Neural cell (in vitro differentiated cells): Measurements from ENCODE around the gene CLVS2. TPM values are rescaled to one million over a fixed set of nuclear protein-coding genes. Genes with fewer than 3 reads are reported as not detected.

ENCODE experiments used
- H2AFZ ChIP-seq: fragments of 200-600, 300-800 bp; sonication (generic), shearing (Covaris generic); 2 replicates; pipeline ENCODE4 v1.6.0; 2014; ENCODE audit warnings: low read depth, mild to moderate bottlenecking, antibody characterized with exemption, low read length, moderate library complexity
- H3F3A ChIP-seq: fragments of 200-600 bp; shearing (Covaris generic); 2 replicates; pipeline ENCODE4 v1.6.1; 2016; ENCODE audit warnings: mild to moderate bottlenecking, moderate library complexity, mixed read lengths, antibody characterized with exemption, low read length; ENCODE audit not compliant: insufficient read depth, poor library complexity, severe bottlenecking
- H3K27ac ChIP-seq: fragments of 200-600, 300-800 bp; sonication (generic), shearing (Covaris generic); 2 replicates; pipeline ENCODE4 v1.5.1; 2014; ENCODE audit warnings: mild to moderate bottlenecking, low read length, moderate library complexity
- H3K27me3 ChIP-seq: fragments of 300-800, 200-600 bp; sonication (generic), shearing (Covaris generic); 2 replicates; pipeline ENCODE4 v1.6.0; 2014; ENCODE audit warnings: mild to moderate bottlenecking, low read depth, low read length, moderate library complexity; ENCODE audit not compliant: insufficient read depth
- H3K36me3 ChIP-seq: fragments of 300-800, 200-600 bp; sonication (generic), shearing (Covaris generic); 2 replicates; pipeline ENCODE4 v1.5.1; 2014; ENCODE audit warnings: mild to moderate bottlenecking, antibody characterized with exemption, low read length, moderate library complexity; ENCODE audit not compliant: insufficient read depth
- H3K4me2 ChIP-seq: fragments of 300-800, 200-600 bp; sonication (generic), shearing (Covaris generic); 2 replicates; pipeline ENCODE4 v1.6.0; 2014; ENCODE audit warnings: mild to moderate bottlenecking, low read length
- H3K4me3 ChIP-seq: fragments of 300-800, 200-600 bp; sonication (generic), shearing (Covaris generic); 2 replicates; pipeline ENCODE4 v1.5.1; 2014; ENCODE audit warnings: mild to moderate bottlenecking, low read length, moderate library complexity
- H3K79me2 ChIP-seq: fragments of 200-600 bp; shearing (Covaris generic); replicated peaks from 2 replicates; pipeline ENCODE4 v1.6.0; 2014; ENCODE audit warnings: mild to moderate bottlenecking, low read length, moderate library complexity; ENCODE audit not compliant: insufficient read depth
- H3K9ac ChIP-seq: fragments of 300-800, 200-600 bp; sonication (generic), shearing (Covaris generic); 2 replicates; pipeline ENCODE4 v1.6.1; 2016; ENCODE audit warnings: mild to moderate bottlenecking, low read length, mixed read lengths
- H3K9me2 ChIP-seq: fragments of 200-600 bp; shearing (Covaris generic); 2 replicates; pipeline ENCODE4 v1.6.1; 2016; ENCODE audit warnings: mild to moderate bottlenecking, low read length, mixed read lengths; ENCODE audit not compliant: insufficient read depth
- H3K9me3 ChIP-seq: fragments of 200-600, 300-800 bp; sonication (generic), shearing (Covaris generic); 2 replicates; pipeline ENCODE4 v1.6.1; 2016; ENCODE audit warnings: mild to moderate bottlenecking, mixed run types, low read length, moderate library complexity, mixed read lengths
- H4K20me1 ChIP-seq: fragments of 200-600 bp; shearing (Covaris generic); 2 replicates; pipeline ENCODE4 v1.6.1; 2016; ENCODE audit warnings: mild to moderate bottlenecking, mixed run types; ENCODE audit not compliant: insufficient read depth
- CTCF ChIP-seq: fragments of 450-650 bp; IDR thresholded peaks from 2 replicates; pipeline ENCODE4 v1.5.1; 2014; ENCODE audit warnings: antibody characterized with exemption, mild to moderate bottlenecking, moderate library complexity; ENCODE audit not compliant: poor library complexity, severe bottlenecking
- EP300 ChIP-seq: fragments of 450-650 bp; conservative IDR thresholded peaks from 2 replicates; pipeline ENCODE4 v1.6.1; 2014; ENCODE audit warnings: antibody characterized with exemption, mild to moderate bottlenecking, moderate library complexity; ENCODE audit not compliant: poor library complexity, severe bottlenecking
- EZH2 ChIP-seq: fragments of 200-600, 300-800 bp; shearing (Covaris generic), sonication (generic); IDR thresholded peaks from 2 replicates; pipeline ENCODE4 v1.6.1; 2014; ENCODE audit warnings: antibody characterized with exemption, low read length, borderline replicate concordance, mild to moderate bottlenecking; ENCODE audit not compliant: insufficient read depth, poor library complexity, severe bottlenecking
- MXI1 ChIP-seq: fragments of 450-650 bp; conservative IDR thresholded peaks from 2 replicates; pipeline ENCODE4 v1.6.1; 2014; ENCODE audit warnings: antibody characterized with exemption, mild to moderate bottlenecking; ENCODE audit not compliant: poor library complexity, severe bottlenecking
- POLR2AphosphoS5 ChIP-seq: IDR thresholded peaks from 2 replicates; pipeline ENCODE4 v1.6.1; 2012
- RAD21 ChIP-seq: fragments of 450-650 bp; conservative IDR thresholded peaks from 2 replicates; pipeline ENCODE4 v1.6.1; 2014; ENCODE audit warnings: antibody characterized with exemption, mild to moderate bottlenecking, moderate library complexity
- REST ChIP-seq: IDR thresholded peaks from 2 replicates; pipeline ENCODE4 v1.6.1; 2012; ENCODE audit warnings: borderline replicate concordance
- SMC3 ChIP-seq: fragments of 450-650 bp; conservative IDR thresholded peaks from 2 replicates; pipeline ENCODE4 v1.6.1; 2014; ENCODE audit warnings: antibody characterized with exemption, mild to moderate bottlenecking, moderate library complexity; ENCODE audit not compliant: poor library complexity
- TAF1 ChIP-seq: IDR thresholded peaks from 2 replicates; pipeline ENCODE4 v1.6.1; 2012; ENCODE audit warnings: low read depth
- polyA plus RNA-seq: library from polyadenylated mRNA; depleted of rRNA; stranded (reverse); fragments of >200 nt; gene quantifications from 2 replicates; pipeline ENCODE4 v1.2.3, GENCODE V29; 2014

CLVS2 gene
- polyA plus RNA-seq, 1 donor from 2014 or later, result 12.9 TPM

- Histone ChIP-seq H3K27ac (no peak overlapping the region), H4K20me1 (no peaks in the 10 kb centered on the region), H3K4me2 (no peak overlapping the region), H3K9ac (no peak overlapping the region), H3K36me3 (peaks cover 10% of the 10 kb centered on the region), H3K79me2 (no peaks in the 10 kb centered on the region), H3K27me3 (no peaks in the 10 kb centered on the region), H3K9me2 (no peaks in the 10 kb centered on the region), H3K9me3 (no peaks in the 10 kb centered on the region), H3F3A (no peaks in the 10 kb centered on the region), H3K4me3 (no peak overlapping the region), H2AFZ (no peak overlapping the region)
- TF ChIP-seq EZH2 (no peak), REST (no peak), MXI1 (no peak), TAF1 (no peak), EP300 (no peak), SMC3 (no peak), POLR2AphosphoS5 (no peak), CTCF (no peak), RAD21 (no peak)
These were observed 59.2 kb downstream of the CLVS2 start for GRCh38 chr6:123055256-123055655.

GRCh38 chr6:123062670-123063069 lies 66.6 kb downstream of the CLVS2 start:
- no peak overlapping the region for H3K9ac ChIP-seq
- TF ChIP-seq TAF1 (no peak), POLR2AphosphoS5 (no peak), REST (no peak), RAD21 (no peak)
- H3F3A ChIP-seq, result no peaks in the 10 kb centered on the region
- H3K36me3 ChIP-seq, result no peaks in the 10 kb centered on the region
- H3K9me2 ChIP-seq, result no peaks in the 10 kb centered on the region
- peak overlapping the region; percentile 5 for H3K4me2 ChIP-seq
- no peaks in the 10 kb centered on the region for H3K79me2 ChIP-seq
- no peak overlapping the region for H2AFZ ChIP-seq
- H3K27me3 ChIP-seq, result no peaks in the 10 kb centered on the region
- no peaks in the 10 kb centered on the region for H3K9me3 ChIP-seq
- no peak overlapping the region for H3K4me3 ChIP-seq
- H3K27ac ChIP-seq, result no peak overlapping the region
- H4K20me1 ChIP-seq, result no peaks in the 10 kb centered on the region
